ENCODE data around the gene GALNT9. TPM values are rescaled to one million over a fixed set of nuclear protein-coding genes. Genes with fewer than 3 reads are reported as not detected.
A peak's percentile ranks its signal among the peaks of the same experiment; 100 is the strongest.

The GALNT9 gene
- total and polyA plus RNA-seq, 5 experiments from 2014 or later: not detected

- Mint-ChIP-seq H3K4me1 (peaks cover 4 to 27% (median 19%) of the 10 kb centered on the region in 4 donors), H3K36me3 (no peaks in the 10 kb centered on the region), H3K9me3 (no peaks in the 10 kb centered on the region), H3K27me3 (peaks cover 5 to 43% (median 10%) of the 10 kb centered on the region in 5 donors), H3K4me3 (peak overlapping the region in 3 of 10 donors; percentile 6 to 42 (median 36)), H3K27ac (no peak overlapping the region)
- ATAC-seq: no peak
- peak in 1 of 10 donors; percentile 26 for DNase-seq
- POLR2A ChIA-PET: no interaction called here
These were observed 4.3 kb downstream of the GALNT9 start for GRCh38 chr12:132324841-132325732.

- DNase-seq: no peak
- H3K27me3 Mint-ChIP-seq: peaks cover 5 to 46% (median 12%) of the 10 kb centered on the region in 5 donors
- H3K27ac Mint-ChIP-seq: no peak overlapping the region
- no peaks in the 10 kb centered on the region for H3K36me3 Mint-ChIP-seq
- H3K4me3 Mint-ChIP-seq: no peak overlapping the region
- POLR2A ChIA-PET: no interaction called here
- H3K4me1 Mint-ChIP-seq: peaks cover 4 to 27% (median 19%) of the 10 kb centered on the region in 4 donors
- no peaks in the 10 kb centered on the region for H3K9me3 Mint-ChIP-seq
- ATAC-seq: no peak
These were observed 5.2 kb downstream of the GALNT9 start for GRCh38 chr12:132324173-132324572.

GRCh38 chr12:132323171-132324010, 6.0 kb downstream of the GALNT9 start:
- Mint-ChIP-seq H3K36me3 (no peaks in the 10 kb centered on the region), H3K9me3 (no peaks in the 10 kb centered on the region), H3K4me3 (peak overlapping the region; percentile 65 to 91 (median 74)), H3K4me1 (peaks cover 4 to 26% (median 17%) of the 10 kb centered on the region in 4 donors), H3K27ac (peak overlapping the region; percentile 75 to 96 (median 89)), H3K27me3 (peaks cover 5 to 40% (median 12%) of the 10 kb centered on the region in 5 donors)
- DNase-seq: peak in 3 of 10 donors; percentile 37 to 63 (median 39)
- POLR2A ChIA-PET: no interaction called here
- ATAC-seq: peak; percentile 74 to 80

DNA sequence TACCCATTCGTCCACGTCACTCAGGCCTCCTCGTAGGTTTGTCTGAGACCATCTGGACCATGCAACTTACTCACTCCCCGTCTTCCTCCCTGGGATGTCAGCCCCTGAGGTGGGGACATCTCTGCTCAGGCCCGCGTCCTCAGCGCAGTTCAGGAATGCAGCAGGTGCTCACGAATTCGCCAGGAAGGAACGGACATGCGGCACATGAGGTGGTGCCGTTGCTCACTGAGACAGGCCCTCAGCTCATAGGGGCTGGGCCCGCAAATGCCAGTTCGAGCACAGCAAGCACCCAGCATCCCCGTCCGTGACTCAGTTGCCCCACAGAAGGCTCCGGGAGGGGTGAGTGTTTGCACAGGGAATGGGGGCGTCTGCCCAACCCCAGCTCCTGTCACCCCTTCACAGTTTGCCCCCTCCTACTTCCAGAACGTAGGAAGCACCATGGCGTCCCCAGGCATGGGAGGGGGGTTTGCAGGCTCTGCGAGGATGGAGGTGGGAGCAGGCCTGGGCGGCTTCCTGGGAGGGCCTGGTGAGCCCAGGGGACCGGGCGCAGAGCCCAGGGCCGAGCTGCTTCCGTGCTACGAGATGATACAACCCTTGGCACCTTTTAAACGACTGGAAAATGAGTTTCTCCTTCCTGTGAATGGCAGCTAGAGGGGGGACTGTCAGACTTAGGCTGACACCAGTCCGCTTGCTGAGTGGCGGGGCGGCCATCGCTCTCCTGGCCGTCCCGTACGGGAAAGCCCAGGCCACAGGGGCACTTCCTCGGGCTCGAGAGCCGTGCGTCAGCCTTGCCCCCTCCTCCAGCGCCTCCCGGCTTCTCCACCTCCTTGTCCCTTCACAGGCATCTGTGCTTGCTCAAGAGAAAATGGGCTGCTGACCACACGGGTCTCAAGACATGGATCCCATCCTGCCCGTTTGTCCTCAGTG, 6.9 kb downstream of the GALNT9 start:
- peaks cover 4 to 17% (median 13%) of the 10 kb centered on the region in 4 donors for H3K4me1 Mint-ChIP-seq
- H3K27ac Mint-ChIP-seq: peak overlapping the region in 5 of 10 donors; percentile 75 to 90 (median 89)
- POLR2A ChIA-PET: no interaction called here
- DNase-seq: peak in 1 of 10 donors; percentile 50
- no peaks in the 10 kb centered on the region for H3K36me3 Mint-ChIP-seq
- H3K9me3 Mint-ChIP-seq: no peaks in the 10 kb centered on the region
- ATAC-seq: no peak
- peaks cover 5 to 38% (median 12%) of the 10 kb centered on the region in 5 donors for H3K27me3 Mint-ChIP-seq
- H3K4me3 Mint-ChIP-seq: peak overlapping the region in 6 of 10 donors; percentile 69 to 91 (median 75)

GRCh38 chr12:132321321-132322118, 7.9 kb downstream of the GALNT9 start:
- no peak for ATAC-seq
- H3K4me3 Mint-ChIP-seq: no peak overlapping the region

DNA sequence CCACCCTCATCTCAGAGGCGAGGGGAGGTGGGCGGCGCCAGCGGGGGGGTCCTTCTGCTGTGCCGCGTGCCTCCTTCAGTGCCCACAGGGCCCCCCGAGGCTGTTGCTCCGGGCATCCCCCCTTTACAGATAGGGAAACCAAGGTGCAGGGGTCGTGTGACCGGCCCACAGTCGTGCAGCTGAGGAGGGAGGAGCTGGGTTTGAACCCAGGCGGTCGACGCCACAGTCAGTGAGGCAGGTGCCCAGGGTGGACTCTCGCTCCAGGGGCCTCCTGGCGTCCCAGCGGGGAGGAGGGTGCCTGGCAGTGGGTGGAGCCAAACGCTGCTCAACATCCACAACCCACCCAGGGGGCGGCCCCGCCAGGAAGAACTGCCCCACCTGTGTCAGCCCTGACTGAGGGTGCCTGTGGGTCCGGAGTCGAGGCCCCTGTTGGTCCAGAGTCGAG, 8.6 kb downstream of the GALNT9 start:
- POLR2A ChIA-PET: no interaction called here
- H3K27me3 Mint-ChIP-seq: peaks cover 6 to 40% (median 17%) of the 10 kb centered on the region in 5 donors
- no peak overlapping the region for H3K4me3 Mint-ChIP-seq
- DNase-seq: peak in 1 of 10 donors; percentile 31
- peaks cover 6 to 11% (median 8%) of the 10 kb centered on the region in 4 donors for H3K4me1 Mint-ChIP-seq
- no peak overlapping the region for H3K27ac Mint-ChIP-seq
- no peaks in the 10 kb centered on the region for H3K9me3 Mint-ChIP-seq
- no peak for ATAC-seq
- H3K36me3 Mint-ChIP-seq: no peaks in the 10 kb centered on the region

More at GRCh38 chr12:132321321-132322118, 7.9 kb downstream of the GALNT9 start:
- no peak overlapping the region for H3K27ac Mint-ChIP-seq
- peaks cover 6 to 11% (median 8%) of the 10 kb centered on the region in 4 donors for H3K4me1 Mint-ChIP-seq
- no peaks in the 10 kb centered on the region for H3K36me3 Mint-ChIP-seq
- POLR2A ChIA-PET: no interaction called here
- peak in 1 of 10 donors; percentile 35 for DNase-seq
- H3K9me3 Mint-ChIP-seq: no peaks in the 10 kb centered on the region
- peaks cover 6 to 38% (median 16%) of the 10 kb centered on the region in 5 donors for H3K27me3 Mint-ChIP-seq

DNA sequence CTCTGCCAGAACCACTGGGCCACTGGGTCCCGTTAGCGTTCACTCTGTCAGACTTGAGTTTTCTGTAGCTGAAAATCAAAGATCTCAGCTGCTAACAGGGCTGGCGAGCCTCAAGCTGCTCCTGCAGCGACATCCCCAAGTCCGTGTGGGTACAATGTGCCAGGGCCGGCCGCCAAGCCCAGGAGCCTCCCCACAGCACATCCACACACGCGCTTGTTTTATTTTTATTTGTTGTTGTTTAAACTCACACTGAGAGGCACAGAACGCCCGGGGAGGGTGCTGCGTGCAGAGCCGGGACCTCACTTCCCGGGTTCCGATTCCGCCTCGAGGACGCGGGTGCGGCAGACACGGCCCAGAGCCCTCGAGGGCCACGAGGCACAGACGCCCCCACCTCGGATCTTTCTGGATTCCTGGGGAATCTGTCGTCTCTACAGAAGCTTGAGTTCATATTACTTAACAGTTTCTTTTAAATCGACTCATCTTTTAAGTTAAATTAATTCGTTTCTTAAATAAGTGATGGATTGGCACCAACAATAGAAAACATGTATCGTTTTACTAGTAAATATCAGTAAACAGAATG, 9.3 kb downstream of the GALNT9 start:
- ATAC-seq: no peak
- H3K27me3 Mint-ChIP-seq: peaks cover 4 to 40% (median 17%) of the 10 kb centered on the region in 5 donors
- no peak overlapping the region for H3K4me3 Mint-ChIP-seq
- H3K9me3 Mint-ChIP-seq: no peaks in the 10 kb centered on the region
- DNase-seq: peak in 1 of 10 donors; percentile 54
- H3K27ac Mint-ChIP-seq: no peak overlapping the region
- peaks cover 6 to 9% (median 8%) of the 10 kb centered on the region in 4 donors for H3K4me1 Mint-ChIP-seq
- POLR2A ChIA-PET: no interaction called here
- H3K36me3 Mint-ChIP-seq: no peaks in the 10 kb centered on the region

- Mint-ChIP-seq H3K4me3 (no peak overlapping the region), H3K27me3 (peaks cover 4 to 42% (median 17%) of the 10 kb centered on the region in 5 donors), H3K27ac (peak overlapping the region in 1 of 10 donors; percentile 46), H3K36me3 (no peaks in the 10 kb centered on the region), H3K9me3 (no peaks in the 10 kb centered on the region), H3K4me1 (peaks cover 6 to 8% (median 7%) of the 10 kb centered on the region in 4 donors)
- POLR2A ChIA-PET: no interaction called here
- ATAC-seq (no peak), DNase-seq (peak in 1 of 10 donors; percentile 38)
These were observed 9.9 kb downstream of the GALNT9 start for GRCh38 chr12:132319359-132319950.

GRCh38 chr12:132318618-132319033, 10.8 kb downstream of the GALNT9 start:
- Mint-ChIP-seq H3K4me3 (no peak overlapping the region), H3K9me3 (no peaks in the 10 kb centered on the region), H3K27ac (no peak overlapping the region), H3K36me3 (no peaks in the 10 kb centered on the region), H3K27me3 (peaks cover 4 to 45% (median 17%) of the 10 kb centered on the region in 5 donors), H3K4me1 (peaks cover 6 to 8% (median 7%) of the 10 kb centered on the region in 4 donors)
- DNase-seq (peak in 1 of 10 donors; percentile 38), ATAC-seq (no peak)
- POLR2A ChIA-PET: no interaction called here

DNA sequence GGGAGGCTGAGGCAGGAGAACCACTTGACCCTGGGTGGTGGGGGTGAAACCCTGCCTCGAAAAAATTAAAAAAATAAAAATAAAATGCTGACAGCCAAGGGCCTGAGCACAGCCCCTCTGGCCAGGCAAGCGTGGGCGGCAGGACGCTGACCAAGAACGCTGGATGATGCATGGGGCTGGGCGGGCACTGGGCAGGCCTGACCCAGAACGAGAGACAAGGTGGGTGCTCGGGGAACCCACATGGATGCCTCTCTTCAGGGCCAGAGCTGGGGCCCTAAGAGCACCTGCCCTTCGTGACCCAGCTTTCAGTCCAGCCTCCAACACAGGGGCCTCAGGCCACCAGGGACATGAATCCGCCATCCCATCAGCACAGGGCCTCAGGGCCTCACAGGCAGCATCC, 11.3 kb downstream of the GALNT9 start:
- Mint-ChIP-seq H3K36me3 (no peaks in the 10 kb centered on the region), H3K27ac (no peak overlapping the region), H3K4me1 (peaks cover 2 to 3% (median 3%) of the 10 kb centered on the region in 4 donors), H3K9me3 (no peaks in the 10 kb centered on the region), H3K4me3 (no peak overlapping the region), H3K27me3 (peaks cover 4 to 40% (median 17%) of the 10 kb centered on the region in 5 donors)
- ATAC-seq (no peak), DNase-seq (no peak)
- POLR2A ChIA-PET: no interaction called here

All from naive thymus-derived CD8-positive, alpha-beta T cell (primary cell).